H4 (cell line): ENCODE data around the gene GHDC. TPM values are rescaled to one million over a fixed set of nuclear protein-coding genes. Genes with fewer than 3 reads are reported as not detected.

Experiments
- DNase-seq: peaks from one replicate; pipeline ENCODE4 v3.0.0-alpha.2; 2015; ENCODE audit warnings: low spot score
- total RNA-seq: library from RNA; depleted of rRNA; stranded (reverse); fragments of >200 nt; shearing (Covaris generic); gene quantifications from 2 replicates; pipeline ENCODE4 v1.2.3, GENCODE V29; 2014

The GHDC gene
- total RNA-seq, 1 experiment from 2014 or later = 1.9 TPM

DNA sequence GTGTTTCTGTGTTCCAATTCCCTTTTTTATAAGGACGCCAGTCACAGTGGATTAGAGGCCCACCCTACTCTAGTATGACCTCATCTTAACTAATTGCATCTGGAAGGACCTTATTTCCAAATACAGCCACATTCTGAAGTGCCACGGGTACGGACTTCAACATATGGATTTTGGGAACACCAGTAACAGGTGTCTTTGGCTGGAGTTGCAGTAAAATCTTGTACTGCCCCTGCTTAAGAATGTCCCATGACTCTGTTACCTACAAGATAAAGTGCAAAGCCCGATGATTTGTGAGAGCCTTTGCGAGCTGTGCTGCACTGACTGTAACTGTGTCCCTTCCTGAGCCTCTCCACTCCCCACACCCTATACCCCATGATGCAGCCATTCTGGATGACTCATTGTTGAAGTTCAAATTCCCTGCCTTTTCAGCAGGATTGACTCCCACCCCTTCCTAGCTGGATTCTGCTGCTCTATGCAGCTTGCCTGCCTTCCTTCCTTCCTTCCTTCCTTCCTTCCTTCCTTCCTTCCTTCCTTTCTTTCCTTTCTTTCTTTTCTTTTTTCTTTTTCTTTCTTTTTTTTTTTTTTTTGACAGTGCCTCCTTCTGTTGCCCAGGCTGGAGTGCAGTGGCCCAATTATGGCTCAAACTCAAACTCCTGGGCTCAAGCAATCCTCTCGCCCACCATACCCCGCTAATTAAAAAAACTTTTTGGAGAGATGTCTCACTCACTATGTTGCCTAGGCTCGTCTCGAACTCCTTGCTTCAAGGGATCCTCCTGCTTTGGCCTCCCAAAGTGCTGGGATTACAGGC lies 11.2 kb downstream of the GHDC start:
- no peak for DNase-seq

DNA sequence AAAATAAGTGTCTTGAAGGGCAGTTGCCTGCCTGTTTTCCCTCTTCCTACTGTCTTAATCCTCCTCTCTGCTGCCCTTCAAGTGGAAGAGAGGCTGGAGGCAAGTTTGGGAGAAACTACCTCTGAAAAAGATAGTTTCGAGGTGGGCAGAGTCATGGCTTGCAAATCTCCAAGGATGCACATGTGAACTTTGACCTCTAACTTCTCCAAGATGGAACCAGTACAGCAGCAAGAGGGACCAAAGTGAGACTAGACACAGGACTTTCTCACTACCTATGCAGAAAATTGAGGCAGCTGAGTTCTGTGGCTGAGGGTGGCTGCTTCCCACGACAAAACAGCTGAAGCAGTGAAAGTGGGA lies 12.5 kb downstream of the GHDC start:
- DNase-seq = no peak

DNA sequence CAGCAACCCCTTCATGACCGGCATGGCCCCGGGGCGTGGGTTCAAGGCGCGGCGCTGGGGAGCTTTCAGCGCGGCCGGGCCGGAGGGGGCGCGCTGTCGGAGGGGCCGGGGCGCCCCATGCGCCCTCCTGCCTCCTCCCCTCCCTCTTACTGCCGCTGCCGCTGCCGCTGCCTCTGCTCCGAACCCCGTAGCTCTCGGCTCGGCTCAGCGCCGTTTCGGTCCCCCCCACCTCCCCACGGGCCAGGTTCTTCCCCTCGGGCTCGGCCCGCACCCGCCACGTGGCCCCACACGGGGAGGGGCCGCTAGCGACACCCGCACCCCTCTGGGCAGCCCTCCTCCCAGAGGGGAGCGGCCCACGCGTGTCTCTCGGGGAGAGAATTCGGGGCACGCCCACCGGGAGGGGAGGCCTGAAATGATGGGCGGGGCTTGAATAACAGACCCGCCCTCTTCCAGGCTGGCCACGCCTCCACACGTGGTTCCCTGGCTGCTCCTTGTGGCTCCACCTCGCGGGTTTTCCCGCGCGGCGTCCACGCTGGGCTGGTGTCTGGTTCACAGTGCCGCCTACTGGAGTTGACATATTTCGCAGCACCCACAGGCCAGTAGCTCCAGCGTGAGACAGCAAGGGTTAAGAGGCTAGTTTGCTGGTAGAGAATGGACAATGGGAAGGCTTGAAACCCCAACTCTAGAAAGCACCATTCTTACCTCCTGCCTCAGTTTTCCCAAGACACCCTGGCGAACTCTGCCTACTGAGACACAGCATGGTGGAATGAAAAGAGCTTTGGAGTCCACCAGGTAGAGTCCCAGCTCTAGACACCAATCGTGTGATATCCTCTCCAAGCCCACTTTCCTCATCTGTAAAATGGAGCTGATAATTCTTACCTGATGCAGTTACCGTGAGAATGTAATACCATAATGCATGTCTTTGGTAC lies 13.1 kb downstream of the GHDC start, which contains the start of gene KCNH4:
KCNH4 (minus strand) TSS at position 221 of the 929 bp plus-strand sequence; CDS start at position 24, 197 bp downstream.
- peak; percentile 44 for DNase-seq

DNA sequence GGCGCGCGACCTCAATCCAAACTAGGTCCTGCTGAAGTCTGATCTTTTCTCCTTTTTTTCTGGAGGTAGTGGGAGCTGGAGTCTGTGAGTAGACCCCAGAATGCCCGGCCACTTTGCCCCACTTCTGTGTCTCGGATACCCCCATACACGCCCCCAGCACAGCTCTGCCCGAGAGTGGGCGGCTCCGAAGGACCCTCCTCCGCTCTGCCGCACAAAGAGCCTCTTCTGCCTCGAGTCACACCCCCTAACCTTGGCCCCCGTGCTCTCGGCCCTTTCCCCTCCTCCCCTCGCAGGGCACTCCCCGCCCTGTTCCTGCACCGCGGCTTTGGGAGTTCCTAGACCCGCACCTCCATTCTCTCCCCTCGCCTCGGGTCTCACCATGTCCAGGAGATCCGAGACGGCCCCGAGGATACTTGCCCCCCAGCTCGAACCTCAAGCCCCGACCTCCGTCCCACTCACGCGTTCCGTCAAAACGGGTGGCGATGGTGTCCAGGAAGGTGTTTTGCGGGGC lies 13.8 kb downstream of the GHDC start:
- no peak for DNase-seq

DNA sequence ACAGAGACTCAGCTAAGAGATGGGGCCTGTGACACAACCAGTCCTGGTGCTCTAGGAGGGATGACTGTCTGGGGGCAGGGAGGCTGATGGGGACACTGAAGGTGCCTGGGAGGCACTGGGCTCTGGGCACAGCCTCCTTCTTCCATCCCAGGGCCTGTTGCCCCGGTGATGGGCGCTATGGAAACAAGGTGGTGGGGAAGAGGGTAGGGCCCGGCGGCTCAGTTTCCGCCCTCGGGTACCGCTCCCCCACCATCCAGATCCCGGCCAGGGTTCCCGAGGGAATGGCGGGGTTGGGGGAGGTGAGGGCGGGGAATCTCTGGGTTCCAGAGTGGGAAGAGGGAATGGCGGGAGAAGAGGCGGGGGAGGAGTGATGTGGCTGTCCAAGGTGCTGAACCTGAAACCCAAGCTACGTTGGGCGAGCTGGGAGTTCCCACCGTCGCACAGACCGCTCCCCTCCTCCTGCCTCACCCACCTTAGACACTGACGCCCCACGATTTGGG lies 14.3 kb downstream of the GHDC start:
- no peak for DNase-seq

DNA sequence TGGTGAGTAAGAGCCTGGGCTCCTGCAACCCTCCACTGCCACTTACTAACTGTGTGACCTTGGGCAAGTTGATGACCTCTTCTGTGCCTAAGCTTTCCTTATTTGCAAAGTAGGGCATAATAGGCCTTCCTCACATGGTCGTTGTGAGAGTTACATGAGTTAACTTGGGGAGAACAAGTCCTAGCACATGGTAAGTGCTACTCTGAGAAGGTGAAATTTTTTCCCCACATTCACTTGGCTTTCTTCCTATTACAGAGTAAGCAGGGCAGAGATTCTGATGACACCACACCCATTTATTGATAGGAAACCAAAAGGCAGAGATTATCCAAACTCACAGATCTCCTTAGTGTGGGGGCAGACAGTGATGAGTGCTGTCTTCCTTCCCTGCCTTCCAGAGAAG lies 15.0 kb downstream of the GHDC start:
- no peak for DNase-seq

DNA sequence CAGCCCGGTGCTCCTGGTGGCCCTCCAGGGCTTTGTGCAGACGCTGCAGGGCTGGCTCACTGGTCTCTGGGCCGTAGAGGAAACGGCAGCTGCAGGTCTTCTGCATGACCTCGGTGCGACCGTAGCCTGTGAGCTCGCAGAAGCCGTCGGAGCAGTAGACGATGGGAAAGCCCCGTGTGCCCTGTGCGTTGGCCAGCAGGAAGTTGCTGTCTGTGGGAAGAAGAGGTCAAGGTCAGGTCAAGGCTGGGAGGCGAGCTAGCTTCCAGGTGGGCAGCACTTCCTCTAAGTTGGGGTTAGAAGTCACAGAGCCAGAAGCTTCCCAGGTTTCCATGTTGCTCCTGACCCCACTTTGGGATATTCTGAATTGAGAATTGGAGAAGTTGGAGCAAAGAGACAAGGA lies 15.5 kb downstream of the GHDC start:
- no peak for DNase-seq

DNA sequence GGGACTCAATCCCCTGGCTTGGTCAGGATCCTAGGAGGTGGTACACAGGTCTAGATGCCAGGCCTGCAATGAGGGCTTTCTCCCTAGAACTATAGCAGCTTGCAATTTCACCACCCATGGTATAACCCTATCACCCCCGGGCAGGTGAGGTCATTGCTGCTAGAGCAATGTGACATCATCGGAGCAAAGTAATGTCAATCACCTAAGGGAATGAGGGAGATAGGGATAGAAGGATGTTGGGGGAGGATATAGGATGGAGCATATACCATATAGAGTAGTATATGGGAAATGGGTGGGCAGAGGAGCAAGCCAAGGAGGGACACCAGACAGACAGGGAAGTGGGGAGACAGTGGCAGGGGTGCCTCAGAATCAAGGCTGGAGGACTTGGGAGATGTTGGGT lies 16.6 kb downstream of the GHDC start:
- DNase-seq = no peak

DNA sequence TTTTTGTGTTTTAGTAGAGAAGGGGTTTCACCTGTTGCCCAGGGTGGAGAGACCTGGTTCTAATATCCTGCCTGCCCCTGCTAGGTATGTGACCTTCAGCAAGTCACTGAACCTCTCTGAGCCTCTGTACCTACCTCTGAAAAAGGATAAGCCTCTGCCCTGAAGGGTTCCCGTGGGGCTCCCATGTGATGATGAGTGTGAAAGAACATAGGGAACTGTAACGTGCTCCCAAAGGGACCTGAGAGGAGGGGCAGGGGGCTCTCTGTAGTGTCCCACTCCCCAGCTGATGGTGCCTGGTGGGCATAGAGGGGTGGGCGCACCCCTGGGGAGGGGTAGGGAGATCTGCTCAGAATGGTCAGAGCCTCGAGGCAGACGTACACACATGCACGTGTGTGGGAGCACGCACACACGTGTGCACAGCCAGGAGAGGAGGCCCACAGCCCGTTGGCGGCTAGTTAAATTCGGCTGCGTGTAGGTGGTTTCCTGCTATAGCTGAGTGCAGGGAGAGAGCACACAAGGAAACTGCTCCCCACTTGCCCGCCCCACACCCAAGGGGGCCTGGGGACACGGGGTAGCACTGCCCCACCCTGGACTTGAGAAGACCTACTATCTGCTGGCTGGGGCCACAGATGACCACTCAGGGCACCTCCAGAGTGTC lies 20.0 kb downstream of the GHDC start:
- no peak for DNase-seq

DNA sequence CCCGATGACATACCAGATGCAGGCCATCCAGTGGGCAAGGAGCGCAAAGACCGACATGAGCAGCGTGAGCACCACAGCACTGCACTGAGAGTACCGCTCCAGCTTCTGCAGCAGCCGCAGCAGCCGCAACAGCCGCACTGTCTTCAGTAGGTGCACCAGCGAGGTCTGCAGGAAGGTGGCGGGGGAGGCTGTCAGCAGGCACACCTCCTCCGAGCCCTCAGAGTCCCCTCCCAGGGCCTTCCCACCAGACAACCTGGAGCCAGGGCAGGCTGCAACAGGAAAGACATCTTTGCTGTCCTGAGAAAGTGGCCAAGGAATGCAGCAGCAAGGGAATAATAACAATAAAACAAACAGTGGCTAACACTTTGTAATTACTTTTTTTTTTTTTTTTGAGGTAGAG lies 22.5 kb downstream of the GHDC start:
- DNase-seq = no peak

DNA sequence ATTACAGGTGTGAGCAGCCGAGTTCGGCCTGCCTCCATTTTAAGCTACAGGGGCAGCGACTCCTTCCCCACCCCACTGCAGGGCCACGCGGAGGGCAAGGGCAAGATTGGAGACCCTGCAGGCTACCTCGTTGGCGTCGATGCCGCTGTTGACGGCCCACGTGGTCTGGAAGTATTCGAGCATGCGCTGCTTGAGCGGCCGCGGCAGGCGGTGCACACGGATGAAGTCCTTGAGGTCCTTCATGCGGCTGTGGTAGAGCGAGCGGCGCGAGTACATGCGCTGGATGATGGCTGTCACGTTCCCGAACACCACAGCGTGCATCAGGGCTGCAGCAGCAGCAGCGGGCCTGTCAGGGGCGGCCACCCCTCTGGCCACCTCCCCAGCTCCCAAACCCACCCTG lies 24.9 kb downstream of the GHDC start:
- DNase-seq = no peak

DNA sequence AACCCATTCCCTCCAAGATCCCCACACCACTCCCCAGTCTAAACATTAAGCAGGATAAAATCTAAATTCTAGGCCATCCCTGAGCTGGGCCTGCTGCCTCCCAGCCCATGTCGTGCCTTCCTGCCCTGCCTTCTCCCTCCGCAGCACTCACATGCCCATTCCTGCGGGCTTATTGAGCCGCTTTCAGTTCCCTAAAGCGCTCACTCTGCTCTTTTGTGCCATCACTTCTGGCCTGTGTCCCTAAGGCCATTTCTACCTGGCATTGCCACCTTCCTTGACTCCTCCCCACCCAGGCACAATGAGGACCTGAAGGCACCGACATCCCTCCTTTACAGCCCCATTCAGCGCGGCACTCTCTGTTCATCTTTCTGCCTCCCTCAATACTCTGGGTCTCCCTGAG lies 26.5 kb downstream of the GHDC start:
- DNase-seq = no peak

DNA sequence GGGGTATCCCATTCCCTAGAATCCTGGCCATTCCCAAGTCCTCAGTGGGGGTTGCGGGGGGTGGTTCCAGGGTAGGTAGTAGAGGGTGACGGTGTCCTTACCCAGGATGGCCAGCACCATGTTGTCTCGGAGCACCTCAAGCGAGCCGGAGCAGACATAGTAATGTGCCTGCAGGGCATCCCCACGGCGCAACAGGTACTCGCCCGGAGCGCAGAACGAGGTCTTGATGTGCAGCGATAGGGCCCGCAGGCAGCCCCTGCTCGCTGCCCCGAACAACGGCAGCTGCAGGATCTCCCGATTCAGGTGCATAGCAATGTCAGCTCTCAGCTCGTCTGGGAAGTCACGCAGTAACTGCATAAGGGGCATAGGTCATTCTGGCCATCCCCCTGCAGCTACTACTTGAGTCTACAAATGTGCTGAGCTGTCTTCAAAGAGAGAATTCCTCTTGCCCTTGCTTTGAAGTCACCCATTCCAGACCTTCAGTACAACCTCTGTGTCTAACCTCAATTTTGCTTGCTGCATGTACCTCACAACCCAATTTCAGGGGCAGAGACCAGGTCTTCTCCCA lies 28.0 kb downstream of the GHDC start:
- no peak for DNase-seq

DNA sequence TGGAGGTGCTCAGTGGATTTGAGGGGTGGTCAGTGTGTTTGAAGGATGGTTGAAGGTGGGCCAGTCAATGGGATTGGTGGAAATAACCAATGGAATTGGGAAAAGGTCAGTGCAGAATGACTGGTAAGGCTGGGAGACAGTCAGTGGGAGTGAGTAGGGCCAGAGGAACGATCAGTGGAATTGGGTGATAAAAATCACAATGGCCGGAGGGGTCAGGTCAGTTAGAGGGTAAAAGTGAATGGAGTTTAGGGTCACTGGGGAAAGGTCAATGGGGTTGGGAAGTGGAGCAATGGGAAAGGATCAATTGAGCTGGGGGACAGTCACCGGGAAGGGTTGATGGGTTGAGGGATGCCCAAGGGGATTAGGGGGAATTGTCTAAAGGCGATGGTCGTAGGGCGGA lies 28.5 kb downstream of the GHDC start:
- DNase-seq = no peak

DNA sequence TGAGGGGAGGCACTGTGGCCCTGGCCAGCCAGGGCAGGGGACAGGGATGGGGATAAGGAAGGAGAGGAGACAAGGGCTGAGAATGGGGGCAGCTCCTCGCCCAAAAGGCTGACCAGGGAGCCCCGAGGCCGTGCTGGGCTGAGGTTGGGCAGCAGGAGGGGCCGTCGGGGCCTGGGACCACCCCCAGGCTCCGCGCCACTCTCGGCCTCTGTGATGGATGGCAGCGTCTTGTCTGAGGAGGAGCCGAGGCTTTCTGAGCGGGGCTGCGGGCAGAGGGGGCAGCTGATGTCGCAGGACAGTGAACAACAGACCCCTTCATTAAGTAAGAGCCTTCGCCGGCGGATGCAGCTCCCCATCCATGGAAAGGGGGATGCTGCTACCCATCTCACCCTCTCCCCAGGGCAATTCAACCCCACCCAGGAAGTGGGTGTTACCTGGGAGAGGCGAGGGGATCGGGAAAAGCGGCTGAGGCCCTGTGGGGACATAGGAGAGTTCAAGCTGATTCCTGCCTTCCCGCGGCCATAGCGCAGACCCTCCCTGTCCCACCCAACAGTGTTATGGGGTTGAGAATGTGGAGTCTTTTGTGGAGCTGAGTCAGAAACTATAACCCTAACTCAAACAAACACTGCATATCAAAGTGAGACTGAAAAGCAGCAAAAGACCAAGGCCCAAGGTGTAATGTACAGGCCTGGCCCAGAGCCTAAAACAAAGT lies 30.4 kb downstream of the GHDC start:
- DNase-seq = no peak

DNA sequence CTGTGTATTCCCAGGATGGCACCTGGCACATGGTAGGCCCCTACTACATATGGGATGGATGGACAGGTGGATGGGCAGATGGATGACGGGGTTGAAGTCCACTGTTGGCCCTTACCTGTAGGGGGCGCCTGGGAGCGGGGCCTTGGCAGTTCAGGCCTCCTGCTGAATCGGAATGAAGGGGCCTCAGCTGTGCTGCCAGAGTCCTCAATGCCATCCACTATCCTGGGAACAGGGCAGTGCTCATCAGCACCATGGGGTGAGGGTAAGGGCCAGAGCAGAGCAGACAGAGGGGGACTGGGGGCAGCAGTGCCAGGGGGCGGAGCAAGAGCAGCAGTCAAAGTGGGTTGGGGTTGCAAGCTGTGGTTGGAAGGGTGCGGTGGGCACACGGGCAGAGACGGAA lies 31.2 kb downstream of the GHDC start:
- no peak for DNase-seq

DNA sequence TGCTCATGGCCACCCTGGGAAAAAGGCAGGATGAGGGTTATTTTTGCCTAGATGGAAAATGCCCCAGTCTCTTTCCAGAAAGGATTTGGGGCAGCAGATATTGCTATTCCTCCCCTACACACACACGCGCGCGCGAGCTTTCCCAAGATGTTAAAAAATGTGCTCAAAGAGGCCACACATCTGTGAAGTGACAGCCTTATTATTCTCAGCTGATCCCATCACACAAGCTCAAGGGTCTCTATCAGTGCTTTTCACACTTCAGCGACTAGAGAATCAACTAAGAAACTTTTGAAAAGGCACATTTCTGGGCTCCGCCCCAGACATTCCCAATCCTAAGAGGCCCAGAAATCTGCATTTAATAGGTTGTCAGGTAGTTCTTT lies 33.8 kb downstream of the GHDC start:
- no peak for DNase-seq

DNA sequence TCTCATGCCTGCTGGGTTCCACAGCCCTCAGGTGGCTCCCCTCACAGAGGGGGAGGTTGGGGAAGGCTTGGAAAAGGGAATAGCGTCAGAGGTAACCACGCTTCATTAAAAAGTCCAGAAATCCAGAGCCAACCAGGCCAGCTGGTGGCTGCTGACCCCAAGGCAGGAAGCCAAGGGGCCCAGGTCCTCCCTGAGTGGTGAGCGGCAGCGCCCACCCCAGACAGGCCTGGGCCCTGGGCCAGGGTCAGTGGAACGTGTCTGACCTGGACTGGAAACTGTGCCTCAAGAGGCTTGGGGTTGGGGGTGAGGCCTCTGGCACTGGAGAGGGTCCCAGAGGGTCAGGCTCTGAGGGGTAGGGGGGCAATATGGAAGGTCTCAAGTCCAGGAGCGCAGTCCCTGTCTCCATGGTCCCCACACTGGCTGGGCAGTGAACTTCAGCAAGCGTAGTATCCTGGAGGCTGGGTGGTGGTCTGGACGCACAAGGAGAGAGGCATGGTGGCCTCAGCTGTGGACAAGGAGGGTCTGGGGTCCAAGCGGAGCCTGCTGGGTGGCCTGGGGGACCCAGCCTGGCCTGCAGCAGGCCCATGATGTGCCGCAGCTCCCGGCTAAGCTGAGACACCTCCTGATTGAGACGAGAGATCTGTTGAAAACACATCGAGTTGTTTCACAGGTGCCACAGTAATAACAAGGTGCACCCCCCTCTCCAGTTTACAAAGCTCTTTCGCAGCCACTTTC lies 34.3 kb downstream of the GHDC start:
- no peak for DNase-seq

DNA sequence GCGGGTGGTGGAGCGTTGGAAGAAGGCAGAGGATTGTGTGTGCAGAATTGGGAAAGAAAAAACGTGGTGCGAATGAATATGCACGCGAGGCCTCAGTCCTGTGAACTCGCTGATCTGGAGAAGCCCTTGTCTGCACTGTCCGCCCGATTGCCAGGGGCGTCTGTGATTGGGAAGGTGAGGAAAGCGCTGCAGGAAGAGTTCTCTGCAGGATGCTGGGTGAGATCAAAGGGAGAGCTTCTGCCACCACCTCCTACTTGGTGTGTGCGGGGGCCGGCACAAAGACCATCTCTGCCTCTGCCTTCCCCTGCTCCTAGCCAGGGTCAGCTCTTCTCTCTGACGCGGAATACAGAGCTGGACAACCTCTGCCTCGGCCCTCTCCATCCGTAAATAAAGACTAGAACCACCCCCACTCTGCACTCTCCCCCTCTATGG lies 38.7 kb downstream of the GHDC start:
- no peak for DNase-seq
